Activated naive CD4-positive, alpha-beta T cell treated with anti-CD3 and anti-CD28 coated beads for 36 hours (primary cell): ENCODE data around the gene ARFGAP3. TPM values are rescaled to one million over a fixed set of nuclear protein-coding genes. Genes with fewer than 3 reads are reported as not detected.

ENCODE experiments used
- CTCF ChIA-PET: fragments of 350-600 bp; sonication (Branson Sonifier 250); formaldehyde crosslinking; loops from one replicate; lab custom pipeline; 2021; ENCODE audit warnings: antibody characterized with exemption; lab: Charles Lee
- DNase-seq: peaks from one replicate; pipeline ENCODE4 v3.0.0-alpha.2; 2020
- H3K27ac Mint-ChIP-seq: one replicate; pipeline ENCODE4 v1.8.0; 2021; ENCODE audit warnings: mild to moderate bottlenecking, mixed read lengths
- H3K27me3 Mint-ChIP-seq: one replicate; pipeline ENCODE4 v1.8.0; 2021; ENCODE audit warnings: low read depth, mixed read lengths
- H3K36me3 Mint-ChIP-seq: one replicate; pipeline ENCODE4 v1.8.0; 2021; ENCODE audit warnings: low read depth, mixed read lengths
- H3K4me1 Mint-ChIP-seq: one replicate; pipeline ENCODE4 v1.8.0; 2021; ENCODE audit warnings: low read depth, mixed read lengths
- H3K4me3 Mint-ChIP-seq: one replicate; pipeline ENCODE4 v1.8.0; 2021; ENCODE audit warnings: mild to moderate bottlenecking, moderate library complexity, mixed read lengths
- H3K9me3 Mint-ChIP-seq: one replicate; pipeline ENCODE4 v1.8.0; 2021; ENCODE audit warnings: mixed read lengths
- intact Hi-C: fragments of 100-400 bp; cut with micrococcal nuclease; formaldehyde crosslinking; loops from one replicate; pipeline ENCODE4 v1.15.1; 2023
- total RNA-seq, 2 experiments: library from RNA; stranded (reverse); gene quantifications; one replicate each; pipeline ENCODE4 v1.2.3, GENCODE V29; 2021

ARFGAP3 gene
- 10 to 100 TPM; 25.6 to 28.6 TPM for total RNA-seq

GRCh38 chr22:42856865-42857704 lies at the start of gene ARFGAP3:
Gene ARFGAP3, minus strand, starts transcription at chr22:42857273. Its CDS starts 91 bp downstream, at chr22:42857182.
- DNase-seq: peak; percentile 94
- H3K27ac Mint-ChIP-seq: peak within 1 kb of the TSS; percentile 66
- H3K27me3 Mint-ChIP-seq: no peaks in the 10 kb centered on the region
- no peaks in the 10 kb centered on the region for H3K36me3 Mint-ChIP-seq
- intact Hi-C loops: loop anchor here (2.0 kb wide), 3 partner anchors 158 to 330 kb away; partner anchors contain the start of genes PACSIN2 and TTLL12
- CTCF ChIA-PET: interaction anchor here (0.6 to 3.0 kb wide), 2 partner anchors 10 to 151 kb away, joined by 3 to 9 read pairs; no protein-coding TSS in a partner anchor
- H3K4me1 Mint-ChIP-seq: peaks cover 6% of the 10 kb centered on the region
- H3K4me3 Mint-ChIP-seq: peak within 1 kb of the TSS; percentile 81
- H3K9me3 Mint-ChIP-seq: peaks cover 4% of the 10 kb centered on the region

- no peaks in the 10 kb centered on the region for H3K9me3 Mint-ChIP-seq
- peaks cover 4% of the 10 kb centered on the region for H3K36me3 Mint-ChIP-seq
- CTCF ChIA-PET: no interaction called here
- no peaks in the 10 kb centered on the region for H3K27me3 Mint-ChIP-seq
- H3K27ac Mint-ChIP-seq: no peak overlapping the region
- no peak overlapping the region for H3K4me3 Mint-ChIP-seq
- intact Hi-C loops: no loop called here
- no peak for DNase-seq
- no peaks in the 10 kb centered on the region for H3K4me1 Mint-ChIP-seq
Observed at GRCh38 chr22:42905702-42906183, 48.7 kb upstream of the ARFGAP3 start.

GRCh38 chr22:42905217-42905616 lies 48.1 kb upstream of the ARFGAP3 start:
- CTCF ChIA-PET: interaction anchor here (1.7 kb wide), 1 partner anchor 10 kb away, joined by 6 read pairs; no protein-coding TSS in a partner anchor
- no peak overlapping the region for H3K4me3 Mint-ChIP-seq
- no peaks in the 10 kb centered on the region for H3K4me1 Mint-ChIP-seq
- no peak overlapping the region for H3K27ac Mint-ChIP-seq
- intact Hi-C loops: no loop called here
- DNase-seq: no peak
- H3K27me3 Mint-ChIP-seq: no peaks in the 10 kb centered on the region
- H3K36me3 Mint-ChIP-seq: peaks cover 4% of the 10 kb centered on the region
- no peaks in the 10 kb centered on the region for H3K9me3 Mint-ChIP-seq

GRCh38 chr22:42904050-42904449 lies 47.0 kb upstream of the ARFGAP3 start:
- no peak overlapping the region for H3K27ac Mint-ChIP-seq
- H3K27me3 Mint-ChIP-seq: no peaks in the 10 kb centered on the region
- intact Hi-C loops: no loop called here
- H3K4me3 Mint-ChIP-seq: no peak overlapping the region
- H3K9me3 Mint-ChIP-seq: no peaks in the 10 kb centered on the region
- no peaks in the 10 kb centered on the region for H3K36me3 Mint-ChIP-seq
- H3K4me1 Mint-ChIP-seq: no peaks in the 10 kb centered on the region
- DNase-seq: no peak
- CTCF ChIA-PET: interaction anchor here (1.3 to 1.7 kb wide), 2 partner anchors 9 to 13 kb away, joined by 3 to 6 read pairs; no protein-coding TSS in a partner anchor

GRCh38 chr22:42902875-42903510 lies 45.9 kb upstream of the ARFGAP3 start:
- no peaks in the 10 kb centered on the region for H3K4me1 Mint-ChIP-seq
- intact Hi-C loops: no loop called here

GRCh38 chr22:42901790-42902508 lies 44.9 kb upstream of the ARFGAP3 start:
- Mint-ChIP-seq H3K9me3 (no peaks in the 10 kb centered on the region), H3K27me3 (no peaks in the 10 kb centered on the region), H3K27ac (no peak overlapping the region), H3K4me1 (peaks cover 7% of the 10 kb centered on the region), H3K4me3 (no peak overlapping the region), H3K36me3 (no peaks in the 10 kb centered on the region)
- no peak for DNase-seq
- CTCF ChIA-PET: interaction anchor here (0.9 to 1.6 kb wide), 2 partner anchors 21 to 79 kb away, joined by 3 read pairs; no protein-coding TSS in a partner anchor
- intact Hi-C loops: no loop called here

More at GRCh38 chr22:42902875-42903510, 45.9 kb upstream of the ARFGAP3 start:
- H3K27me3 Mint-ChIP-seq: no peaks in the 10 kb centered on the region
- H3K27ac Mint-ChIP-seq: no peak overlapping the region
- no peak overlapping the region for H3K4me3 Mint-ChIP-seq
- CTCF ChIA-PET: interaction anchor here (0.6 to 1.6 kb wide), 5 partner anchors 12 to 786 kb away, joined by 3 to 4 read pairs (median 3); no protein-coding TSS in a partner anchor
- DNase-seq: peak; percentile 17
- no peaks in the 10 kb centered on the region for H3K36me3 Mint-ChIP-seq
- H3K9me3 Mint-ChIP-seq: no peaks in the 10 kb centered on the region

GRCh38 chr22:42897960-42898359 lies 40.9 kb upstream of the ARFGAP3 start:
- Mint-ChIP-seq H3K36me3 (no peaks in the 10 kb centered on the region), H3K4me3 (no peak overlapping the region), H3K9me3 (no peaks in the 10 kb centered on the region), H3K4me1 (peaks cover 38% of the 10 kb centered on the region), H3K27me3 (no peaks in the 10 kb centered on the region), H3K27ac (no peak overlapping the region)
- no peak for DNase-seq
- intact Hi-C loops: loop anchor here (5.0 to 10.0 kb wide), 3 partner anchors 34 to 187 kb away; partner anchors contain the start of gene TTLL1
- CTCF ChIA-PET: interaction anchor here (0.9 to 1.1 kb wide), 2 partner anchors 30 to 135 kb away, joined by 3 to 4 read pairs; no protein-coding TSS in a partner anchor

- Mint-ChIP-seq H3K4me3 (peak overlapping the region; percentile 12), H3K9me3 (no peaks in the 10 kb centered on the region)
Observed at GRCh38 chr22:42895541-42895981, 38.5 kb upstream of the ARFGAP3 start.

GRCh38 chr22:42895087-42895486 lies 38.0 kb upstream of the ARFGAP3 start:
- intact Hi-C loops: loop anchor here (1.0 to 10.0 kb wide), 4 partner anchors 32 to 190 kb away; partner anchors contain the start of gene TTLL1
- H3K4me3 Mint-ChIP-seq: peak overlapping the region; percentile 35
- H3K27ac Mint-ChIP-seq: peak overlapping the region; percentile 74
- peaks cover 38% of the 10 kb centered on the region for H3K4me1 Mint-ChIP-seq
- H3K36me3 Mint-ChIP-seq: no peaks in the 10 kb centered on the region
- CTCF ChIA-PET: interaction anchor here (1.1 to 2.6 kb wide), 5 partner anchors 9 to 161 kb away, joined by 3 to 13 read pairs (median 5); no protein-coding TSS in a partner anchor
- H3K9me3 Mint-ChIP-seq: no peaks in the 10 kb centered on the region
- H3K27me3 Mint-ChIP-seq: no peaks in the 10 kb centered on the region
- peak; percentile 57 for DNase-seq

More at GRCh38 chr22:42895541-42895981, 38.5 kb upstream of the ARFGAP3 start:
- Mint-ChIP-seq H3K36me3 (no peaks in the 10 kb centered on the region), H3K27ac (peak overlapping the region; percentile 74), H3K4me1 (peaks cover 38% of the 10 kb centered on the region), H3K27me3 (no peaks in the 10 kb centered on the region)
- DNase-seq: no peak
- intact Hi-C loops: loop anchor here (1.0 to 10.0 kb wide), 4 partner anchors 32 to 189 kb away; partner anchors contain the start of gene TTLL1
- CTCF ChIA-PET: interaction anchor here (1.1 to 2.6 kb wide), 4 partner anchors 9 to 138 kb away, joined by 3 to 13 read pairs (median 6); no protein-coding TSS in a partner anchor

- peak; percentile 35 for DNase-seq
- H3K4me1 Mint-ChIP-seq: peaks cover 48% of the 10 kb centered on the region
- no peak overlapping the region for H3K4me3 Mint-ChIP-seq
- no peaks in the 10 kb centered on the region for H3K9me3 Mint-ChIP-seq
- CTCF ChIA-PET: interaction anchor here (0.6 to 2.6 kb wide), 6 partner anchors 12 to 269 kb away, joined by 3 to 13 read pairs (median 4); no protein-coding TSS in a partner anchor
- H3K27me3 Mint-ChIP-seq: no peaks in the 10 kb centered on the region
- peaks cover 3% of the 10 kb centered on the region for H3K36me3 Mint-ChIP-seq
- intact Hi-C loops: loop anchor here (10.0 kb wide), 2 partner anchors 61 to 191 kb away; partner anchors contain the start of gene TTLL1
- H3K27ac Mint-ChIP-seq: no peak overlapping the region
Observed at GRCh38 chr22:42893371-42894150, 36.5 kb upstream of the ARFGAP3 start.
